T1000 (cell line): Measurements from ENCODE around the gene QSOX2.

ENCODE experiments used
- DNase-seq: peaks from one replicate; lab custom pipeline; 2025; ENCODE audit warnings: mixed read lengths; lab: John Stamatoyannopoulos, UW

QSOX2 gene

DNA sequence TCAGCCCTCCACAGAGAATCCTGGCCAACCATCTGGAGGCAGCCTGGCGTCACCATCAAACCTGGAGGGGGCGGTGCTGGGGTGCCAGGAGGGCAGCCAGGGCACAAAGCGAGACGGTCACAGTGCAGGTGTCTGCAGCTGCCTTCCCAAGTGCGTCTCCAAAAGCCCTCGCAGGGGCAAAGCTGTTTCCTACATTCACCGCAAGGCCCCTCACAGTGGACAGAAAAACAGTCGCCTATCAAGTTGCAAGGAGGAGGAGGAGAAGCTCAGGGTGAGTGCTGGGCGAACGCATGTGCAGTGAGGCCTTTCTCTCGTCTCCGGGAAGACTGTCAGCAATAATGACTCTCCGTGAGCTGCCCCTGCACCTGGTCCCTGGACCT, 22.7 kb downstream of the QSOX2 start:
- DNase-seq = no peak

DNA sequence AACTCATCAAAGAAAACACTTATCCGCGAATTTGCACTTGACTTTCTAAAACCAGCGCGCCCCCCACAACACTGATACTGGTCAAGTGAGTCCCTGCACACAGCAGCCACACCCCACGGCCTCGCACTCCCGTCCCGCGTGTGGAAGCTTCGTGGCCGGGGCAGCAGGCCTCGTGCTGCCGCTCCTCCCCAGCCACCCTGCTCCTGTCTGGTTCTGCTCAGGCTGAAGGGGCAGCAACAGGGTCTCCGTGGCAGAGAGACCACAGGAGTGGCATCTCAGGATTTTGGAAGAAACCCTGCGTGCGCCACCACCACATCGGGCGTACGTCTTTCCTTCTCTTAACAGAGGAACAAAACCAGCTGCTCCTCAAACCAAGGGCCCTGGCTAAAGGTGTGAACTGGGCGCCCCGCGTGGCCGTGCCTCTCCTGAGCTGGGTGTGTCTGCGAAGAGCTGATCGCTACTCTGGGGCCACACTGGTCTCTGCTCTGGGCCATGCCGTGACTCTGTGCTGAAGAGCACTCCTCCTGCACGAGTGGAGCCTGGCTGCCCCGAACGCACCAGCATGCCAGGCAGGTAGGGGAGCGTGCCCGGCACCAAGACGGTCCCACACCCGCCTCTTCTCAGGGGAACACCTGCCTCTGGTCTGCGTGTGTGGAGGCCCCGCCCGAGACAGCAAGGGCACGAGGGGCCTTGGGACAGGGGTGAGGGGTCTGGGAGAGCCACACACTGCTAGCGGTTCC, 23.3 kb downstream of the QSOX2 start:
- DNase-seq = no peak

- peak; percentile 37 for DNase-seq
Observed at GRCh38 chr9:136220017-136220729, 25.4 kb downstream of the QSOX2 start.

- DNase-seq = peak; percentile 18
Observed at GRCh38 chr9:136219276-136219675, 26.3 kb downstream of the QSOX2 start.

DNA sequence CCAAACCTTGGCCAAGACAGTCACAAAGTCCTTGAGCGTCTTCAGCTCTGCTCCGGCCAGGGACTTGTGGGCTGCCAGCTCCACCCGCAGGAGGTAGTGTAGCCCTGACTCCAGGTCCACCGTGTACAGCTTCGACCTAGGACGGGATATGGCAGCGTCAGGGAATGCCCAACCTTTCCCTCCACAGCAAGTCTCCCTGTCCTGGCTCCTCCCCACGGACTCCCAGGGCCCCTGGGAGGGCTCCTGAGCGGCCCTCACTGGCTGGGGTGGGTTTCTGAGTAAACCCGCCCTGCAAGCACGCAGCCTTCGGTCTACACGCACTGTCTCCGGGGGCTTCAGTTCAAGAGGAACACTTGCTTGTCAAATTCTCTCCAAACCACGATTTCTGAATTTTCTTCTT, 26.9 kb downstream of the QSOX2 start:
- DNase-seq = no peak

- no peak for DNase-seq
Observed at GRCh38 chr9:136218271-136218670, 27.3 kb downstream of the QSOX2 start.

DNA sequence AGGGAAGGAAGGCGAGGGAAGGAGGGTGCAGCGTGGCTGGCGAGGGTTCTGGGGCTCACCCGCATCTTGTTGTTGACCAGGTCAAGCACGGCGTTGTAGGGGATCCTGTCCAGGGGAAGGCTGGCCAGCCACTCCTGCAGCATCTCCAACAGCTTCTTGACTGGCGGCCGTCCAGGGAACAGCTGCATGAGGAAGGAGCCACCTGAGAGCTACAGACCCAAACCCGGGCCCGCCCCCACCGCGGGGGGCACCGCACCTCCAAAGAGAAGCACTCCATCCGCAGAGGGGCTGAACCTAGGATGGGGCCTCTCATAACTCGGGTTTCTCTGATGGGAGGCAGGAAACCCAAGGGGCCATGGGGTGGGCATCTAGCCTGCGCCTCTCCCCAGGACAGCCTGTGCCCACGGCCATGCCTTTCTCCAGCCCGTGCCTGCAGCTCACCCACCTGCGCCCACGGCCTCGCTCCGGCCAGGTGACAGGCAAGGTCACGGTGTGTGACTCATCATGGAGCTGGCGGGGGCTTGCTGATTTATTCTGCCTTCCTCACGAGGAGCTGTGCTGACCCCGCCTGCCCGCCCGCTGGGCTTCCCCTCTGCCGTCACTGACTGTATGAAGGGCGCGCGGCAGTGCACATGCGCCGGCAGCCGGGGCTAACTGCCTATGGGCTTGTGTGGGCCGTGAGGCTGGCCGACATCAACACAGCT, 28.9 kb downstream of the QSOX2 start:
- no peak for DNase-seq

GRCh38 chr9:136213733-136214132, 31.9 kb downstream of the QSOX2 start:
- DNase-seq = no peak

DNA sequence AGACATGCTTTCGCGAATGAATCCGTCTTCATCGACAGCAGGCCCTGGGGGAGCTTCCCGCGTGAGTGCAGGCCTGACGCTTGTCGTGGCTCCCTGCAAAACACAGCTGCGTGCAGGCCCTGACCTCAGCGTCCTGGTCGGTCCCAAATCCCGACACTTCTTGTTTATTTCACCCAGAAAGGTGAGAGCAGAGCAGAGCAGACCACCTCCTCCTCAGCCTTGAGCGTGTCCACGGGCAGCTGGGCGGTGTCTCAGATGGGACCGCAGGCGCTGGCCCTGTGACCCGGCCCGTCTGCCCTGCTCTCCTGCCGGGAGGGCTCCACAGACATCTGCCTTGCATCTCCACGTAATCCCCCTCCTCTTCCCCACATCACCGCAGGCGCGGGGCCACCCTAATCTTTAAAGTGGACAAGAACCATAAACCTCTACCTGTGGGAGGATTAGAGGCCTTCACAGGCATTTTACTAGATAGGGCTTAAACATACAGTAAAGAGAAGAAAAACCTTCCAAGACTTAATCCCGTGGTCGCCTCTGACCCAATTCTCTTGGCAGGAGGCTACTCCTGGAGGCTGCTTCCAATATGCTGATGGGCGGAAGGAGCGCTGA, 33.2 kb downstream of the QSOX2 start:
- no peak for DNase-seq

GRCh38 chr9:136211441-136212344, 33.9 kb downstream of the QSOX2 start:
- no peak for DNase-seq

DNA sequence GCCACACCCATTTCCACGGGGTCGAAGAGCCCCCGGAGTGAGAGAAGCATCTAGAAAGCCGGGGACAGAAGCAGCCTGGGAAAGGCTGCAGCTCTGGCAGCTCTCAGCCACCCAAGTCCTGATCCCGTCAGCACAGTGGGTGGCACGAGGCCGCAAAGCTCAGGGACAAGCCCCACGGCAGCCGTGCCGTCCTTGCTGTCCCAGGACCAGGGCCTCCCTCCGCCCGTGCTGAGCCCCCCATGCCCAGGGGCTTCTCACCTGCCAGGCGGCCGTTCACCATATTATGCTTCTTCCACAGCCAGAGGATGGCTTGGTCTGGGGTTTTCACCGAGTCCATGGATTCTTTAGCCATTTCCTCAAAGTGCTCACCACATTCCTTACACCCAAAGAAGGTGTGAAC, 34.6 kb downstream of the QSOX2 start:
- DNase-seq = no peak

- no peak for DNase-seq
Observed at GRCh38 chr9:136210276-136210675, 35.3 kb downstream of the QSOX2 start.

DNA sequence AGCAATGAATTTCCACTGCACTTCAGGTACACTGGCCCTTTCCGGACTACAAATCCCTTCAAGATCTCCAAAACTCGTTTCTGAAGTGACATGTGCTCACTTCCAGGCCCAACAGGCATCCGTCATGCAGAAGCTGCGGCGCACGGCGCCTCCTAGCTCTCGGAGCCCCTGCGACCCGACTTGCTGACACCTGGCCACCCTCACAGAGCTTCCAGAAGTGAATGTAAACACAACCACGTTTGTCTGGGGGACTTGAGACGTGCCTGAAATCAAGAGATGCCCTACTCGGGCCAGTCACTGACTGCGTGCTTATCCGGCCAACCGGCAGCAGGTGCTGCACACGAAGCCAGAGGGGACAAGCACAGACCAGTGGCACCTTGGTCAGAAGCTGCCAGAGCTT, 35.8 kb downstream of the QSOX2 start:
- DNase-seq = no peak

- DNase-seq = no peak
Observed at GRCh38 chr9:136209232-136209631, 36.4 kb downstream of the QSOX2 start.

GRCh38 chr9:136208675-136209074, 36.9 kb downstream of the QSOX2 start:
- no peak for DNase-seq

DNA sequence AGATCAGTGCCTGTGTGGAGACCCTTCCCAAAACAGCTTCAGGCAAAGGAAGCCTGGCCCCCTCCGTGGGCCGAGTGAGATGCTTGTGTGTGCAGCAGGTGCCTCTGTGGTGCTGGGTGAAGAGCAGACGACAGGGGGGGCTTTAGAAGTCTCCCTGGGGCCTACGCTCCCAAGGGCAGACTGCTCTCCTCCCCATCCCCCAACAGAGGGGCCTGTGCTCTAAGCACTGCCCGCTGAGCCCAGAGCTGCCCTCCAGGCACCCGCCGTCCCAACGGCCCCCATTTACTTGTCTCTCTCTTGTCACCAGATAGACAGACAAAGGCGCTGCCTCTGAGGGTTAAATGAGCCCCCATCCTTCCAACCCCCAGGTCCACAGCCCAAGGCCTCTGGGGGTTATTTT, 38.0 kb downstream of the QSOX2 start:
- no peak for DNase-seq

GRCh38 chr9:136206602-136207275, 38.9 kb downstream of the QSOX2 start:
- no peak for DNase-seq

- DNase-seq = no peak
Observed at GRCh38 chr9:136205707-136205992, 40.0 kb downstream of the QSOX2 start.

GRCh38 chr9:136204838-136205706, 40.5 kb downstream of the QSOX2 start, which contains the start of gene LHX3:
LHX3 (minus strand) TSS chr9:136205128; CDS start chr9:136205012, 116 bp downstream.
- no peak for DNase-seq

DNA sequence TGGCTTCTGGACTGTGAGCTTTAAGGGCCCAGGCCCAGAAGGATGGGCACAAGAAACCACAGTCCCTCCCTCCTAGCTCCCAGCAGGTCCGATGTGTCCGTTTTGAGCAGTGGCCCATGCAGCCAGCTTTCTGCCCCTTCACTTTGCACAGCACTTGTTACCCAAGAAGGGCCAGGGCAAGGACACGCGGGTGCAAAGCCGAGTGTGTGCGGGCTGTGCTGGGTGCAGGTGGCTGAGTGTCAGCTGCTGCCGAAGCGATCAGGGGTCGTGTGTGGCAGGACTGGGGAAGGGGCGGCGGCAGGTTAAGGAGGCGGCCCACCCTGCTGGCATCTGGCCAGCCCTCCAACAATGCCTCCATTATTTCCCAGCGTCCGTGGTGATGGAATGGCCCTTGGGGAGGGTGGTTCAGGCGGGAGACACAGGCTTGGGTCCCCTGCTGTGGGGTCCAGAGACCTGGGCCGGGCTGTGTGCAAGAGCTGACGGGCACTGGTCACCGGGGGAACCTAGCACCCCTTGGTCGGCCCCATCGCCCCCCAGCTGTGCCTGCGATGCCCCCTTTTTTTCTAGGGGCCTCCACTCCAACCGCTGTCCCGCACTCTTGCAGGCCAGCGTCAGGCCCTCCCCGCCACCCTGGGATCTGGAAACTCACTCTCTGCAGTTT, 41.3 kb downstream of the QSOX2 start:
- DNase-seq = no peak
